GM18909 (cell line): ENCODE measurements around the gene TXNDC11.

Experiments used
- ATAC-seq: cut with Tn5 transposase; IDR thresholded peaks from one replicate; pipeline ENCODE4 v1.9.1; 2021; ENCODE audit warnings: mild to moderate bottlenecking; ENCODE audit not compliant: unreplicated experiment, poor library complexity

The TXNDC11 gene

GRCh38 chr16:11665071-11665491 is 77.6 kb downstream of the TXNDC11 start:
- no peak for ATAC-seq

- ATAC-seq = no peak
Measured at GRCh38 chr16:11662582-11662981, 80.1 kb downstream of the TXNDC11 start.

GRCh38 chr16:11660565-11660964 is 82.1 kb downstream of the TXNDC11 start:
- no peak for ATAC-seq

- no peak for ATAC-seq
Measured at GRCh38 chr16:11658896-11659708, 83.6 kb downstream of the TXNDC11 start.

GRCh38 chr16:11657556-11657955 is 85.1 kb downstream of the TXNDC11 start:
- no peak for ATAC-seq

- ATAC-seq = no peak
Measured at GRCh38 chr16:11655655-11656054, 87.0 kb downstream of the TXNDC11 start.

- no peak for ATAC-seq
Measured at GRCh38 chr16:11651796-11652195, 90.9 kb downstream of the TXNDC11 start.

GRCh38 chr16:11650641-11651591 is 91.7 kb downstream of the TXNDC11 start:
- no peak for ATAC-seq

- no peak for ATAC-seq
Measured at GRCh38 chr16:11649276-11649675, 93.4 kb downstream of the TXNDC11 start.

GRCh38 chr16:11642765-11643116 is 99.9 kb downstream of the TXNDC11 start:
- no peak for ATAC-seq

GRCh38 chr16:11640987-11641817 is 101.5 kb downstream of the TXNDC11 start:
- ATAC-seq = no peak

- no peak for ATAC-seq
Measured at GRCh38 chr16:11639925-11640899, 102.4 kb downstream of the TXNDC11 start.

- ATAC-seq = no peak
Measured at GRCh38 chr16:11639008-11639562, 103.6 kb downstream of the TXNDC11 start.

GRCh38 chr16:11638140-11638539 is 104.5 kb downstream of the TXNDC11 start:
- no peak for ATAC-seq

- no peak for ATAC-seq
Measured at GRCh38 chr16:11637320-11637719, 105.3 kb downstream of the TXNDC11 start.

GRCh38 chr16:11636172-11636721 is 106.4 kb downstream of the TXNDC11 start:
- ATAC-seq = no peak

- no peak for ATAC-seq
Measured at GRCh38 chr16:11635679-11636171, 106.9 kb downstream of the TXNDC11 start.

GRCh38 chr16:11635113-11635652 is 107.5 kb downstream of the TXNDC11 start:
- ATAC-seq = no peak
